ENCODE measurements around the gene IL34.
A peak's percentile ranks its signal among the peaks of the same experiment; 100 is the strongest.
"Not testable (repeated sequence)": the region's sequence is repeated elsewhere in the genome, so short reads cannot be mapped to it uniquely, and the experiment has no call there.

The IL34 gene

GRCh38 chr16:70632273-70632672, 14.1 kb upstream of the IL34 start:
- DNase-seq (ENCODE audit: low read depth): no peak

- DNase-seq (ENCODE audit: low read depth): not testable (repeated sequence)
Measured at GRCh38 chr16:70633617-70634016, 12.7 kb upstream of the IL34 start.

GRCh38 chr16:70634861-70635260, 11.5 kb upstream of the IL34 start:
- no peak for DNase-seq (ENCODE audit: low read depth)

GRCh38 chr16:70635336-70636016, 10.9 kb upstream of the IL34 start:
- DNase-seq (ENCODE audit: low read depth): no peak

GRCh38 chr16:70638814-70639792, 7.3 kb upstream of the IL34 start:
- DNase-seq (ENCODE audit: low read depth): no peak

GRCh38 chr16:70642633-70643032, 3.7 kb upstream of the IL34 start:
- no peak for DNase-seq (ENCODE audit: low read depth)

- not testable (repeated sequence) for DNase-seq (ENCODE audit: low read depth)
Measured at GRCh38 chr16:70643264-70643663, 3.1 kb upstream of the IL34 start.

GRCh38 chr16:70644763-70645597, 1.4 kb upstream of the IL34 start:
- no peak for DNase-seq (ENCODE audit: low read depth)

GRCh38 chr16:70647441-70648359, 1.3 kb downstream of the IL34 start:
- DNase-seq (ENCODE audit: low read depth): no peak

GRCh38 chr16:70648606-70649005, 2.2 kb downstream of the IL34 start:
- DNase-seq (ENCODE audit: low read depth): no peak

- no peak for DNase-seq (ENCODE audit: low read depth)
Measured at GRCh38 chr16:70649300-70649699, 2.9 kb downstream of the IL34 start.

GRCh38 chr16:70650216-70650615, 3.9 kb downstream of the IL34 start:
- no peak for DNase-seq (ENCODE audit: low read depth)

GRCh38 chr16:70651524-70651923, 5.2 kb downstream of the IL34 start:
- no peak for DNase-seq (ENCODE audit: low read depth)

GRCh38 chr16:70652322-70652721, 6.0 kb downstream of the IL34 start:
- DNase-seq (ENCODE audit: low read depth): no peak

GRCh38 chr16:70653406-70653805, 7.0 kb downstream of the IL34 start:
- no peak for DNase-seq (ENCODE audit: low read depth)

- peak; percentile 77 for DNase-seq (ENCODE audit: low read depth)
Measured at GRCh38 chr16:70653809-70654771, 7.7 kb downstream of the IL34 start.

GRCh38 chr16:70656065-70656711, 9.8 kb downstream of the IL34 start:
- no peak for DNase-seq (ENCODE audit: low read depth)

- no peak for DNase-seq (ENCODE audit: low read depth)
Measured at GRCh38 chr16:70656712-70657263, 10.4 kb downstream of the IL34 start.

- DNase-seq (ENCODE audit: low read depth): no peak
Measured at GRCh38 chr16:70657956-70658355, 11.6 kb downstream of the IL34 start.

All from activated T-cell treated with anti-CD3 and anti-CD28 coated beads for 24 hours (primary cell).